Kidney glomerular epithelial cell (primary cell): ENCODE results near the gene NFATC2IP.

ENCODE experiments used
- DNase-seq: peaks from one replicate; lab custom pipeline; 2025; lab: John Stamatoyannopoulos, UW

Gene NFATC2IP

GRCh38 chr16:28999577-28999976 lies 48.8 kb downstream of the NFATC2IP start:
- no peak for DNase-seq

- no peak for DNase-seq
Measured at GRCh38 chr16:29000019-29000418, 49.3 kb downstream of the NFATC2IP start.

- peak; percentile 15 for DNase-seq
Measured at GRCh38 chr16:29004496-29005139, 53.9 kb downstream of the NFATC2IP start.

- peak; percentile 48 for DNase-seq
Measured at GRCh38 chr16:29007730-29008593, 57.2 kb downstream of the NFATC2IP start.

GRCh38 chr16:29009050-29009837 lies 58.5 kb downstream of the NFATC2IP start:
- no peak for DNase-seq

- DNase-seq, result no peak
Measured at GRCh38 chr16:29009838-29010166, 59.1 kb downstream of the NFATC2IP start.

GRCh38 chr16:29011112-29011511 lies 60.4 kb downstream of the NFATC2IP start:
- no peak for DNase-seq

GRCh38 chr16:29011851-29012250 lies 61.1 kb downstream of the NFATC2IP start:
- no peak for DNase-seq

GRCh38 chr16:29012913-29013553 lies 62.3 kb downstream of the NFATC2IP start:
- DNase-seq, result no peak

- DNase-seq, result no peak
Measured at GRCh38 chr16:29014561-29015069, 63.9 kb downstream of the NFATC2IP start.
